ENCODE data around the gene NPTN.

NPTN gene

DNA sequence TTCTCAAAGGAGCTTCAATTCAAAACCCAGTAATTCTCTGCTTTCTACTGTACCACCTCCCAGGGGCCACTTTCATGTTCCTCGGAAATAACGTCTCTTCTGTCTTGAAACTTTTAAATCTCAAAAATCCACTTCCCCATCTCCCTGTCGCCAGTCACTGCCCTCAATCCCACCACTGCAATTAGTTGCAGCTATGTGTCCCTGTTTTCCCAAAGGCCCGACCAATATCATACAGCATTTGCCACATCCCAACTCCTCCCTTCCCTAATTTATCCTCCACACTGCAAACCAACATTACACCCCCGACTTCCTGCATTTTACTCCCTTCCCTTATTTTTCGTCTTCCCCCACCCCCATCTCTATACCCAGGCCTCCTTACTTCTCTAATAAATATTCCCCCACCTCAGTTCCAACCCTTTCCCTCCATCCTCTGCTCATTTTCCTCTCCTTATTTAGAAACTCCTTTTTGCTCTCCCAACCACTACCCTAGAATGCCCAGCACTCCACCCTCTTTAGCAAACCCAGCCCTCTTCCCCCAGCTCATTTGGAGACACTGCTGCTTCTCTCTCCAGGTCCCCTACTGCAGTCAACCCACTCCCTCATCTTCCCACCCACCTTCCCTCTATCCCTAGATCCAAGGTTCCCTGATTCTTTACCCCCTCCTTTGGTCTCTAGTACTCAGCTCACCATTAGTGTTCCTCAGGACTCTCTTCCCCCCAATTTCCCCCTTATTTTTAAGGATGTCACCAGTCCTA is 1.1 kb downstream of the NPTN start:
- ChIA-PET POLR2A (interaction anchor here (0.9 to 4.6 kb wide), 13 partner anchors 8 to 176 kb away, joined by 3 to 38 read pairs (median 6); no protein-coding TSS in a partner anchor), CTCF (interaction anchor here (0.5 to 1.9 kb wide), 10 partner anchors 9 to 1069 kb away, joined by 3 to 7 read pairs (median 3); no protein-coding TSS in a partner anchor)
- DNase-seq (ENCODE audit: extremely low spot score), result peak; percentile 39
- TF ChIP-seq, protein P1, sequence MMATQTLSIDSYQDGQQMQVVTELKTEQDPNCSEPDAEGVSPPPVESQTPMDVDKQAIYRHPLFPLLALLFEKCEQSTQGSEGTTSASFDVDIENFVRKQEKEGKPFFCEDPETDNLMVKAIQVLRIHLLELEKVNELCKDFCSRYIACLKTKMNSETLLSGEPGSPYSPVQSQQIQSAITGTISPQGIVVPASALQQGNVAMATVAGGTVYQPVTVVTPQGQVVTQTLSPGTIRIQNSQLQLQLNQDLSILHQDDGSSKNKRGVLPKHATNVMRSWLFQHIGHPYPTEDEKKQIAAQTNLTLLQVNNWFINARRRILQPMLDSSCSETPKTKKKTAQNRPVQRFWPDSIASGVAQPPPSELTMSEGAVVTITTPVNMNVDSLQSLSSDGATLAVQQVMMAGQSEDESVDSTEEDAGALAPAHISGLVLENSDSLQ (IDR thresholded peaks at IDR 0.05), result peak; percentile 31; the same call in 1 of the 2 replicates
- no peak for TF ChIP-seq BHLHE40 (IDR thresholded peaks at IDR 0.05; ENCODE audit: borderline replicate concordance)

- ChIA-PET POLR2A (interaction anchor here (1.1 to 4.5 kb wide), 3 partner anchors 14 to 70 kb away, joined by 3 to 31 read pairs (median 8); no protein-coding TSS in a partner anchor), CTCF (interaction anchor here (0.8 to 1.9 kb wide), 6 partner anchors 8 to 87 kb away, joined by 4 to 7 read pairs (median 4); no protein-coding TSS in a partner anchor)
- no peak for DNase-seq (ENCODE audit: extremely low spot score)
- TF ChIP-seq L3MBTL2 (conservative IDR thresholded peaks at IDR 0.05) (no peak), LEF1 (IDR thresholded peaks at IDR 0.05; ENCODE audit: borderline replicate concordance) (no peak), HDGF (IDR thresholded peaks at IDR 0.05; ENCODE audit: borderline replicate concordance) (no peak), TARDBP (IDR thresholded peaks at IDR 0.05) (no peak), FOXK2 (IDR thresholded peaks at IDR 0.05) (no peak), CTBP1 (IDR thresholded peaks at IDR 0.05; ENCODE audit: borderline replicate concordance) (no peak), NFRKB (IDR thresholded peaks at IDR 0.05) (no peak), SUZ12 (IDR thresholded peaks at IDR 0.05) (no peak), ELF4 (IDR thresholded peaks at IDR 0.05) (no peak), FOXA1 (IDR thresholded peaks at IDR 0.05) (no peak), ZNF384 (IDR thresholded peaks at IDR 0.05) (no peak), FOXM1 (IDR thresholded peaks at IDR 0.05; ENCODE audit: borderline replicate concordance) (no peak), SP1 (IDR thresholded peaks at IDR 0.05) (no peak), BHLHE40 (IDR thresholded peaks at IDR 0.05; ENCODE audit: borderline replicate concordance) (no peak), ARNT (IDR thresholded peaks at IDR 0.05) (no peak)
- TF ChIP-seq, protein P1 (IDR thresholded peaks at IDR 0.05), result no peak
Measured at GRCh38 chr15:73630921-73631362, 2.2 kb downstream of the NPTN start.

DNA sequence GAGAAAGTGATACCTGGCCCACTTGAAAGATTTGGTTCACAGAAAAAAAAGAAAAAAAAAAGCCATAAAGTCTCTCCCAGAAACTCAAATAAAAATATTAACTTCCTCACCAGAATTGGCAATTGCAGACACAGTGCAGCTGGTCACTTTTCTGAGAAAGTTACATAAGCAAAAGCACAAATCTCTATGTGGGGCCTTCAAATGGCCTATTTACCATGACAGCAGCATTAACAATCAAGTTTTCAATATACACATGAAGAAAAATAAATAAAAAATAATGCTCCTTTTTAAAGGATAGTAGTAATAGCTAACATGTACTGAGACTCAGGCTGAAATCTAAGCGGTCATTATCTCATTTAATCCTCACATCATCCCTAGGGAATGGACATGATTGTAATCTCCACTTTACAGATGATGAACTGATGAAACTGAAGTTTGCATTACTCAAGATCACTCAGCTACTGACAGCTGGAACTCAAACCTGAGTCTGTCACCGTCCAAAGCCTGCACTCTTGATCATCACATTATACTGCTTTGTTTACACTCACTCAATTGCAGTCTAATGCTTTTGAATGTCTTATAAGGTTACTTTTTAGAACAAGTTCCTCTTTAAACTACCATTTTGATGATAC is 3.3 kb downstream of the NPTN start:
- DNase-seq (ENCODE audit: extremely low spot score), result no peak
- POLR2A ChIA-PET, result interaction anchor here (1.1 kb wide), 1 partner anchor 58 kb away, joined by 3 read pairs; no protein-coding TSS in a partner anchor
- CTCF ChIA-PET, result interaction anchor here (0.6 to 1.9 kb wide), 4 partner anchors 26 to 75 kb away, joined by 3 to 6 read pairs (median 4); no protein-coding TSS in a partner anchor
- no peak for TF ChIP-seq FOXA1 (IDR thresholded peaks at IDR 0.05)
- no peak for TF ChIP-seq TARDBP (IDR thresholded peaks at IDR 0.05)
- TF ChIP-seq, protein P1 (IDR thresholded peaks at IDR 0.05), result peak; percentile 63
- no peak for TF ChIP-seq HDGF (IDR thresholded peaks at IDR 0.05; ENCODE audit: borderline replicate concordance)
- no peak for TF ChIP-seq L3MBTL2 (conservative IDR thresholded peaks at IDR 0.05)

DNA sequence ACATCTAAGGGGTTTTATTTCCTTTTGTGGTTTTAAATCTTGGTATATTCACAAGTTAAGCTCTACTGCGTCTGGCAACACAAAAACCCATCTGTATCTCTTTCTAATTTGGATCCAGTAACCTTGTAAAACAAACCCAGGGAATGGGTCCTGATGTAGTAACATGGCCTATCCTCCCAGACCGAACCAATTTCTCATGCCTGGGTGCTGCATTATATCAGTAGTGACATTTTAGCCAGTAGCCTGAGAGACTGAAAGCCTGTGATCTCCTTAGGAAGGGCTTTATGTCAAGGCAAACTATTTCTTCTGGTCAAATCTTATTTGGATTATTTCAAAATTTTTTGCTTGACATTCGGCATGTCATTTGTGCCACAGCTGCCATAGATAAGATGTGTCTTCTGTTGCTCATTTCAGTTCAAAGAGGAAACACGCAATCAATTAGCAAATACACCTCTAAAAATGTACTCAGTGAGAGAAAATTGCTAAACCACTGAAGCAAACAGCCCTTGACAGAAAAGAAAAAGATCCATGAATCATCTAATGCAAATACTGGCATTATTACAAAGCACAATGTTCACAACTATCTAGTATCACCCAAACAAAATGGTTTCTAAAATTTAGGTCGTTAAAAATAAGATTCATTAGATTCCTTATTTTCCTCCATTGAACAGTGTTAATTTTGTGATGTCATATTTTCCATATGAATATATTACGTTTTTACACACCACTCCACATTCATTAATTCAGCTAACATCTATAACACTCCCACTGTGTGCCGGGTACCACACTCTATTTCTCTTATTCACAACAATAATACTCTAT is 4.0 kb downstream of the NPTN start:
- no peak for TF ChIP-seq CTBP1 (IDR thresholded peaks at IDR 0.05; ENCODE audit: borderline replicate concordance)
- TF ChIP-seq FOXK2 (IDR thresholded peaks at IDR 0.05), result no peak
- no peak for TF ChIP-seq LEF1 (IDR thresholded peaks at IDR 0.05; ENCODE audit: borderline replicate concordance)
- CTCF ChIA-PET, result interaction anchor here (0.6 to 1.2 kb wide), 2 partner anchors 26 to 31 kb away, joined by 3 read pairs; no protein-coding TSS in a partner anchor
- POLR2A ChIA-PET, result no interaction called here
- DNase-seq (ENCODE audit: extremely low spot score), result no peak

DNA sequence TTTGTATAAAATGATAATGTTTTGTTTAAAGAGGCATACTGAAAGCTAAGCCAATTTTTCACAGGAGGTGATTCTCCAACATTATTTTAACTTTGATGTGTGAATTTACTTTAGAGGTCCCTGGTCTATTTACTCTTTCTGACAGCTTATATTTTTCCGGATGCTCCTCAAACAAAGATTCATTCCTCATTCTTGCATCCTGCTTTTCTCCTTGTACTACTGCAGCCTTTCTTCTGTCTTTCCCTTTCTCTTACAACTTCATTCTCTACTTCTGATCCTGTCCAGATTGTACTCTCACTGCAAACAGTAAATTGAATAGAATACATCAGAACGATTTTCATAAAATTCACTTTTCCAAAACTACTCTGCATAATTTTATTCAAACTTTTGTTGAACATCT is 5.1 kb downstream of the NPTN start:
- CTCF ChIA-PET, result interaction anchor here (0.6 to 2.0 kb wide), 3 partner anchors 8 to 1028 kb away, joined by 3 to 9 read pairs (median 3); no protein-coding TSS in a partner anchor

More for the DNA sequence above, 5.1 kb downstream of the NPTN start:
- no peak for DNase-seq (ENCODE audit: extremely low spot score)
- POLR2A ChIA-PET, result no interaction called here
- no peak for TF ChIP-seq ZNF384 (IDR thresholded peaks at IDR 0.05)
- TF ChIP-seq TARDBP (IDR thresholded peaks at IDR 0.05), result no peak
- no peak for TF ChIP-seq ELF4 (IDR thresholded peaks at IDR 0.05)
- TF ChIP-seq BHLHE40 (IDR thresholded peaks at IDR 0.05; ENCODE audit: borderline replicate concordance), result no peak
- no peak for TF ChIP-seq NFRKB (IDR thresholded peaks at IDR 0.05)
- no peak for TF ChIP-seq SP1 (IDR thresholded peaks at IDR 0.05)
- no peak for TF ChIP-seq CTBP1 (IDR thresholded peaks at IDR 0.05; ENCODE audit: borderline replicate concordance)
- no peak for TF ChIP-seq L3MBTL2 (conservative IDR thresholded peaks at IDR 0.05)
- no peak for TF ChIP-seq ARNT (IDR thresholded peaks at IDR 0.05)
- TF ChIP-seq FOXA1 (IDR thresholded peaks at IDR 0.05), result no peak
- TF ChIP-seq FOXM1 (IDR thresholded peaks at IDR 0.05; ENCODE audit: borderline replicate concordance), result no peak
- TF ChIP-seq, protein P1 (IDR thresholded peaks at IDR 0.05), result no peak
- TF ChIP-seq FOXK2 (IDR thresholded peaks at IDR 0.05), result no peak
- TF ChIP-seq LEF1 (IDR thresholded peaks at IDR 0.05; ENCODE audit: borderline replicate concordance), result no peak
- no peak for TF ChIP-seq HDGF (IDR thresholded peaks at IDR 0.05; ENCODE audit: borderline replicate concordance)
- TF ChIP-seq SUZ12 (IDR thresholded peaks at IDR 0.05), result no peak

Measured in HEK293T (cell line).